OCI-LY1 (cell line): ENCODE results near the gene FANCB.

ENCODE experiments used
- EZH2 ChIP-seq: fragments of 200-600 bp; sonication (generic), shearing (Covaris generic); IDR thresholded peaks from 2 replicates; pipeline ENCODE4 v1.8.0; 2017; ENCODE audit warnings: borderline replicate concordance, mixed run types, mild to moderate bottlenecking, antibody characterized with exemption, low read length, moderate library complexity, mixed read lengths
- TF ChIP-seq, protein P1 (sequence below): fragments of 200-600 bp; sonication (generic), shearing (Covaris generic); IDR thresholded peaks from 2 replicates; pipeline ENCODE4 v1.5.1; 2017; ENCODE audit warnings: mild to moderate bottlenecking, antibody characterized with exemption, low read length, moderate library complexity, mixed read lengths

DNA sequence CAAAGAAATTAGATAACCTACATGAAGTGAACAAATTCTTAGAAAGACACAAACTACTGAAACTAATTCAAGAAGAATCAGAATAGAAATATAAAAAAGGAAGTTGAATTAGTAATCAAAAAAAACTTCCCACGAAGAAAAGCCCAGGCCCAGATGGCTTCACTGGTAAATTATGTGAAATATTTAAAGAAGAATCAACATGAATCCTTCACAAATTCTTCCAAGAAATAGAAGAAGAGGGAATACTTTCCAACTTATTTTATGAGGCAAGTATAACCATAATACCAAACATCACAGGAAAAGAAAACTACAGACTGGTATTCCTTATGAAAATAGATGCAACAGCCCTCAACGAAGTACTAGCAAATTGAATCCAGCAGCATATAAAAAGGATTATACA is 31.0 kb upstream of the FANCB start:
- no peak for TF ChIP-seq EZH2
- TF ChIP-seq, protein P1, sequence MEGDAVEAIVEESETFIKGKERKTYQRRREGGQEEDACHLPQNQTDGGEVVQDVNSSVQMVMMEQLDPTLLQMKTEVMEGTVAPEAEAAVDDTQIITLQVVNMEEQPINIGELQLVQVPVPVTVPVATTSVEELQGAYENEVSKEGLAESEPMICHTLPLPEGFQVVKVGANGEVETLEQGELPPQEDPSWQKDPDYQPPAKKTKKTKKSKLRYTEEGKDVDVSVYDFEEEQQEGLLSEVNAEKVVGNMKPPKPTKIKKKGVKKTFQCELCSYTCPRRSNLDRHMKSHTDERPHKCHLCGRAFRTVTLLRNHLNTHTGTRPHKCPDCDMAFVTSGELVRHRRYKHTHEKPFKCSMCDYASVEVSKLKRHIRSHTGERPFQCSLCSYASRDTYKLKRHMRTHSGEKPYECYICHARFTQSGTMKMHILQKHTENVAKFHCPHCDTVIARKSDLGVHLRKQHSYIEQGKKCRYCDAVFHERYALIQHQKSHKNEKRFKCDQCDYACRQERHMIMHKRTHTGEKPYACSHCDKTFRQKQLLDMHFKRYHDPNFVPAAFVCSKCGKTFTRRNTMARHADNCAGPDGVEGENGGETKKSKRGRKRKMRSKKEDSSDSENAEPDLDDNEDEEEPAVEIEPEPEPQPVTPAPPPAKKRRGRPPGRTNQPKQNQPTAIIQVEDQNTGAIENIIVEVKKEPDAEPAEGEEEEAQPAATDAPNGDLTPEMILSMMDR, result no peak
